Ramos (cell line): ENCODE measurements around the gene MAGI1.

ENCODE experiments used
- in situ Hi-C: fragments of 300-500 bp; cut with MboI; formaldehyde crosslinking; loops from one replicate; pipeline ENCODE4 v1.14.3; 2022; ENCODE audit warnings: low sequenced_read_pairs; ENCODE audit not compliant: unreplicated experiment

The MAGI1 gene

DNA sequence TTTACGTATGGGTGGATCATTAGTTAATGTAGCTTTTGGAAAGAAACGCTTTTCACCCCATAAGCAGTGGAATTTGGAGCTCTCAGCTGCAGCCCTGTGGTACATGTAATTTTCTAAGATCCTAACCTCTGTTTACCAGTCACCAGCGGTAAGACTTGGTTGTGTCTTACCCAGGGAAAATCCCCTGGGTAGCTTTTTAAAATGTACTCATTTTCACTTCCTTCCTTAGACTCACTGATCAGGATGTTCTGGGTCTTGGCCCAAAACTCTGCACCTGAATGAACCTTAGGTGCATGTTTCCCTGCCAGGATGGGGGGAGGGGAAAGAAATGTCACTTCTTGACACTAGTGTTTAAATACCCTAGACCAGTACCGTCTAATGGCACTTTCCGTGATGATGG is 605.2 kb downstream of the MAGI1 start:
- in situ Hi-C loops: no loop called here

DNA sequence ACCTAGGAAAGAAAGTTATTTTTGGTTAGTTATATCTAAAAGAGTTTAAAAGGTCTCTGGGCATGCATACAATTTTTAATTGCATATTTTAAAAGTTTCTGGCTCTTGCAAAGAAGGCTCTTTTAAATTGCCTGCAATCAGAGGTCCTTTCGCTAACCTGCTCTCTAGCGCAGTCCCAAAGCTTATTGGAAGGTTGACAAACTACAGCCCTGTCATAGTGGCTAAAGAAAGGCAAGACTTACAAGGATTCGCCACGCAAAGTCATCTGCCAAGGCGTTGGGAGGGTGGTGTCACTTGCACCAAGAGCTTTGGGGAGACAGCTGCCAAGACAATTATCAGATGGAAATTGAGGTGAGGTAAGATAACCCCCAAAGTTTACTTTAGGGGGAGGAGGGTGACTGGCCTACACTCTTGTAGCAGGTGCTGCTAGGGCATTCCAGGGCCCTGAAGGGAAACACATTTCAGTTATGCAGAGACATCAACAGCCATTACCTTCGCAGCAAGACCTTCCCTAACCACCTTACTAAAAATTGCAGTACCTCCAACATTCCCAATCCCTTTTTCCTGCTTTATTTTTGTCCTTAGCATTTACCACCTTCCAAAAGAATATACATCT is 606.2 kb downstream of the MAGI1 start:
- in situ Hi-C loops: no loop called here

DNA sequence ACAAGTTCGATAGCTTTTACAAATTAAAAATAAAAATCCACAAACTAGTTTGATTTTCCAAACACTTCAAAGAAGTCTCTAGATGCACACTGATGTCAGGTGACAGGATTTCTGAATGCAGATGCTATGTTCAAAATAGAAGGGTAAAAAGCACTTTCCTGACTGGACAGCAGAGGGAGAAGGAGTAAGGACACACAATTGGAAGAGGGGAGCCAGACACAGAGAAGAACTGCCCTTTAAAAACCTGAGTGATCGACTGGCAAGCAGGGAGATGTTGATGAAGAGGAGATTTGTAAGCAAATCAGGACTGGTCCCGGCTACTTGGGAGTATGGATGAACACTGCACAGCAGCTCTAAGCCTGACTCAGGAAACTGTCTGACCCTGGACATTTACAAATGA is 612.8 kb downstream of the MAGI1 start:
- in situ Hi-C loops: no loop called here

DNA sequence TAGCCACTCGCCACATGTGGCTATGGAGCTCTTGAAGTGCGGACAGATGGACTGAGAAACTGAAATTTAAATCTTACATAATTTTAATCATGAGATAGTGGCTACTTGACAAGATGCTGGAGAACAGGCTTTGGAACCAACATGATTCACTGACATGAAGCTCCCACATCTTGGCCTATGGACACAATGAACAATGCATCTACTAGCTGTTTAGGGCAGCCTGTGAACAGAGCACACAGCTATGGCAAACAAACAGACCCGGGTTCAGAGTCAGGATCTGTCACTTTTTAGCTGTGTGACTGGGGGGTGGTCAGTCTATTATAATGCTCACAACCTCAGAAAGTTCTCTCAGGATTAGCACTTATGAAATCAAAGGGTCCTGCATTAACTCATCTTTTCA is 616.6 kb downstream of the MAGI1 start:
- in situ Hi-C loops: no loop called here

DNA sequence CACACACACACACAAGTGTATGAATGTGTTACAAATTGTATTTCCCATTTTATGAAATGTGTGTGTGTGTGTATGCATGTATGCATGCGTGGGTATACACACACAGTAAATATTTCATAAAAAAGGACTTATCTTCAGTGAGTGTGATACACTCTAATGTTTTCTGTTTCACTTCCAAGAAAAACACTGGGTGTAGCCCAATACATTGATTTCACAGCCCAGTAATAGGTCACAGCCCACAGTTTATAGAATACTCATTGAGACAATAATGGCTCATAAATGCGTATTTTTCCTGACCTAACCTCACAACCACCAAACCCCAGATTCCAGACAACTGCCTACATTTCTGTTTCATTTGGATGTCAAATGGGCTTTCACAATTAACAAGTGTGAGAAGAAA is 619.5 kb downstream of the MAGI1 start:
- in situ Hi-C loops: no loop called here

DNA sequence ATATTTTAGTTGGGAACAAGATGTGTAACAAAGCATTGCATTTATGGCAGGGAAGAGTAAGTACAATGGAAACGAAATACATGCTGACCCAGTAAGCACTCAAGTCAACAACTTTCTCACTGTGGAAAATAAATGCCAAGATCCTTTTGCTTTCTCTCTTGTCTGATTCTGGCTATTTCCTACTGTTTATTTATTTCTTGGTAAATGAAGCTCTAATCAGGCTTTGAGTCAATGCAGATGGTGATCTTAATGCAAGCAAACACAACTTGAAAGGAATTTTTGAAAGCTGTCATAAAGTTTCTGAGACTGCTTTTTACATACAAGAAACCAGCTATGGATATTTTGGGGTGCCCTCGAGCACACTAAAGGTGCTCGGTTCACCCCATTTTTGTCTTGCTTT is 624.8 kb downstream of the MAGI1 start:
- in situ Hi-C loops: no loop called here

DNA sequence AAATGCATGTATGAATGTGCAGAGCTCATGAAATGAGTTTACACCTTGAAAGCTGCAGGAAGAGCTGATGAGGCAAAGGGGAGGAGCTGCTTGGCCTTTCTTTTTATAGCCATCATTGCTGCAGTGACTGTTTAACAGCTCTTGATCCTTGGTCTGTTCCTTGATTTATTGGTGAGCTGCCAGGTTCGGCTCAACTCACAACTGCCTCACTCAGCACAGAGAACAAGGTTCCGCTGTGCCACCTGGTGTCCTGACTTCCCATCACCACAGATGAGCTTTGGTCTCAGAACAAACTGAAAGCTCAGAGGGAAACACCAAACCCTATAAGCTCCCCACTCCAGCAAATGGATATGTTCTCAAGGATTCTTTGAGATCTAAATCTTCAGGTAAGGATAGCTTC is 626.1 kb downstream of the MAGI1 start:
- in situ Hi-C loops: no loop called here

DNA sequence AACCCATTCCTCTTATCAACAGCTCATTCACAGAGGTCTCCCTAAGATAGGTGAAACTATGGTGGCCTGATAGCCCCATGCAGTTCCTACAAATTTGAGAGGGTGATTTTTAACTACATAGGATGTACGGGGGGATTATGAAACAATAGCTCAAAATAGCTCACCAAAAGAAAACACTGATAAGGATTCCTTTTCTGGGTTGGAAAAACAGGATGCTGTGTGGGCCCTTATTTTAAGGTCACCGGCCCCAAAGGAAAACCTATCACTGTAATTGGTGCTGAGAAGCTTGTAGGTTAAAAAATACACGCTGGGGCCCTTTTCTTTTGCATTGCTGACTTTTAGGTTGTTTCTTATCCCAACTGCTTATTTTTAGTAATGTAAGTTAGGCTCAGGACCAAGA is 627.4 kb downstream of the MAGI1 start:
- in situ Hi-C loops: no loop called here

DNA sequence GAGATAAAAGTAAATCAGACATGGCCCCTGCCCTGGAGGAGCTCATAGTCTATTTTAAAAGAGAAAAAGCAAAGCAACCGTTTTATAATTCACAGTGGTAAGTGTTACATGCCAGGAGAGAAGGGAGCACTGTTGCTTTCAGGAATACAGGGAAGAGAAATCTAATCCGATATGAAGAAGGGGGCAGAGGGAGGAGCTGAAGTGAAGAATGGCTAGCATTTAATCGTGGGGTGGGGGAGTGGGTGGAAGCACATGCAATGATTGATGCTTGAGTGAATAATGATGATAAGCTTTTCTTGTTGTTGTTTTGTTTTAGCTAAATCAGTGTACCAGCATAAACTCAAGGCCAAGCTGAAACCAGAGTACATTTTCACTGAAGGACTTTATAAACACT is 629.5 kb downstream of the MAGI1 start:
- in situ Hi-C loops: no loop called here

DNA sequence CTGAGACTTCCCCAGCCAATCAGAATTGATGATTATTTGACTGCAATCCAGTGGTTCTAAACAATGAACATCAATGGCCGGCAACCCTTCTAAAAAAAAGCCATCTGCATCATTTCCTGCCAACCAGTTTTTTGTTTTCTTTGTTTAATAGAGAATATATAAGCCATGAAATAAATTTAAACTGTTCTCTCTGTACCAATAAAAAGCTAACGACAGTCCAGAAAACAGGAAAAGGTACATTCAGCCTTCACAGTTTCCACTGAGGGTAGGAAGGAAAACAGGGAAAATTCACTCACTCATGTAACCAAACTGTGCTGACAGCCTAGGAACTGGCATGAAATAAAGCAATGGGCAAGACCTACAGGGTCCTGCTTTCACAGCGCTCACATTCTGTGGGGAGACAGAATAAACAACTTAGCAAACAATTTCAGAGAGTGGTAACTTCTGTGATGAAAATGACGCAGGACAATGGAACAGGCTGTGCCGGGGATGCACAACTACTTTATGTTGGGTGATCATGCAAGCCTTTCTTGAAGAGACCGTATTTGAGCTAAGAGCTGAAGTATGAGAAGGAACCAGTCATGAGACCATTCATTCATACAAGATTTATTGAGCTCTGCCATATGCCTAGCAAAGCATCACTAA is 630.1 kb downstream of the MAGI1 start:
- in situ Hi-C loops: no loop called here

DNA sequence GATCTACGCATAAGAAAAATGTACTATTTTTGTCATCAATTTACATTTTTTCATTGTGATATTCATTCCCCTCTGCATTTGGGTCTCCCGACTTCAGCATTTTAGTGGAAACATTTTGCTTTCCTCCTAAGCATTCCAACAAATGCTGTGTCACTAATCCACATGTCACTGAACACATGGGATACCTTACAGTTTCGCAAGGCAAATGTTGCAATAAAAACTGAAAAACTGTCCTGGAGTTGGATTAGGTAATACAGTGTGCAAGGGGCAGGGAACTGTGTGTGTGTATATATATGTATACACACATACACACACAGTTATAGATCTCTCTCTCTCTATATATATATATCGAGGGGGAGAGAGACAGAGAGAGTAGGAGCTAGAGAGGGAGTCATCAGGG is 632.2 kb downstream of the MAGI1 start:
- in situ Hi-C loops: no loop called here

DNA sequence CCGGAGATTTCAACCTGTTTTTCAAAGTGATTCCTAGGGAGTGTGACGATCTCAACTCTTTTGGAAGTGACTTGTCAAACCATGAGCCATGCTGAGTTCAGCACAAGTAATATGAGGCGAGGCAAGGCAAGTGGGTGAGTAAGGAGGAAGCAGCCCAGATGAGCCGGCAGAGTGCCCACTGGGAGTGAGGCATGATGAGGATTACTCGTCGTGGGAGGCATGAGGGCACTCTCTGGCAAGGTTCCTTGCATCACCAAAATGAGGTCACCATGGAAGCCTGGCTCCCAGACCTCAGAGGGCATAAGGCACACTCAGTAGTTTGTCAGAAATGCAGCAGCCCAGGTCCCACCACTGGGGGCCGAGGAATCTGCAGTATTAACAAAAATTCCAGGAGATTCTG is 636.1 kb downstream of the MAGI1 start:
- in situ Hi-C loops: no loop called here

DNA sequence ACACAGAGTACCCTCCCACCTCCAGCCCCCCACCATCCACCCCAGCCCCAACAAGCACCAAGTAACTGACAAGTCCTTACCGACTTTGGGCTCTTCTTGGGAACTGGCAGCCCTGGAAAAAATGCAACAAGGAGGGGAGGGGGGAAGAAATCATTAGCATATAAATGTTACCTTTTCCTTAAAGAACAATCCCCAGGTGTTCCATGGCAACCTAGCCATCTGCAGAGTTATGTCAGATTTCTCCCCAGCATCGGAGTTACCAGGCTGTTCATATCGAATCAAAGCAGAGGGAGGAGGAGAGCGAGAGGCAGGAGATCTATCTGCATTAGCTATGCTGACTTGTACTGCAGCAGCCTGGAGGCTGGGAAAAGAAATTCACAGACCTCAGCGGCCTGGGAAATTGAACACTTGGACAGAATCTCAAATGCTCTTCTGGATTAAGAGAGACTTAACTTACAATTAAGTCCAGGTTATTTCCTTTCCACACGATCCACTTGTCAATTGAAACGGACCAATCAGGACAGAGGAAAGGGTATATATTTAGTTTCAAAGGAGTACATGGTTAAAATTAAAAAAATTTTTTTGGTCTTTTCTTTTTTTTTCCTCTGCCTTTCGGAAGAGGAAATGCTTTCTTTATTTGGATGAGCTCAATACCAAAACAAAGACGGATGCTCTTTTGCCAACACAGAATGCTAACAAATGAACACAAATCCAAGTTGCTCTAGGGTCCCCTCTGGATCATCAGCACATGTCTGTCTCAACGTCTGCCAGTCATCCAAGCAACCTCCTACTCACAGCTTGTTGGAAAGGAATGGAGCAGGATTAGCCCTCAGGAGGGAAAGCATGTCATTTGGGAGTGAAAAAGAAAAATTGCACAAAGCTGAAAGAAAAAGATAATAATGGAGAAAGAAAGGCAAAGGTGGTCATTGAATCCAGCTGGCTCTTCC is 637.1 kb downstream of the MAGI1 start:
- in situ Hi-C loops: no loop called here

DNA sequence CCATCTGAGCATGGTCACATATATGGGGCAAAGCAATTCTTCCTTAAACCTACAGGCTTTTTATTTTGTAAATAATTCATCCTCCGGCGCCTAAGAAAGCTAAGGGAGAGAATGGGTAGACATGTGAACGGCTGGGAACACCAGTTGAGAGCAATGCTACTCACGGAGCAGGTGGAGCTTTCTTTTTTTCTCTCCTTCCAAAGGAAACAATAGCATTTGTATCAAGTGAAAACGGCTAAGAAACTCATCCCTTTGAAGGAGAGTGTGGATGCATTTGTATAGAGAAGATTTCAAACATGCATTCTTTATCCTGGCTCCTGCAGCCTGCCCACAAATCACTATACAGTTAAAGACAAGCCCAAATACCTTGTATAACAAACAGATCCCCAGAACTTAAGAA is 637.8 kb downstream of the MAGI1 start:
- in situ Hi-C loops: no loop called here

DNA sequence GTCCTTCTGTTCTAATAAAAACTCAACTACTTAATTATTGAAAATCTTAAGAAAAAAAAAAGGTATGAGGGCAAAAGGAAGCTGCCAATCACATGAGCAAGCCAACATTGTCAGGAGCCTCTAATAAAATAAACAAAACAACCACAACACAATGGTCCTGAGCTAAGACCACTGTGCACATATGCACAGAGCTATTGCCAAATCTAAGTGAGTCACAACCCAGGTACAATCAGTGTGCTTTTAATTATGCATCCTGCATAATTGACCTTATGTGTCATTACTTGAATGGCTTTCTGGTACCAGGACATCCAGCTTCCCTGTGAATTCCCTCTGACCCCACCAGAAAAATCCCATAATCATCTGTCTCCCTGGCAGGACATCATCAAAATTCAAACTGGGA is 639.8 kb downstream of the MAGI1 start:
- in situ Hi-C loops: no loop called here

DNA sequence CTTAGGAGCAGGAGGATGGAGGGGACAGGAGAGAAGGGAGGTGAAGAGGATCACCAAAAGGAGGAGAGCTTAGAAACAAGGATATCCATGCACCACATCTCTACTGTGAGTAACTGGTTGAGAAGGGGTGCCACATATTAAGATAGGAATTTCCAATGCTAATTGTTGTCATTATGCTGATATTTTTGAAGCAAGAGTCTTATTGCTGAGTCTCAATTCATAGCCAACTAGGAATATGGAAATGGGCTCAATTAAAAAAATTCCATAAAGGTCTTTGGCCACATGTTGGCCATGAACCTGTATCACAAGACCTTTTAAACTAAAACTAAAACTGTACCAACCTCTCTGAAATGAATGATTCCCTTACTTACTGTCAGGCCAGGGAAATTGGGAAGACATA is 642.6 kb downstream of the MAGI1 start:
- in situ Hi-C loops: no loop called here

DNA sequence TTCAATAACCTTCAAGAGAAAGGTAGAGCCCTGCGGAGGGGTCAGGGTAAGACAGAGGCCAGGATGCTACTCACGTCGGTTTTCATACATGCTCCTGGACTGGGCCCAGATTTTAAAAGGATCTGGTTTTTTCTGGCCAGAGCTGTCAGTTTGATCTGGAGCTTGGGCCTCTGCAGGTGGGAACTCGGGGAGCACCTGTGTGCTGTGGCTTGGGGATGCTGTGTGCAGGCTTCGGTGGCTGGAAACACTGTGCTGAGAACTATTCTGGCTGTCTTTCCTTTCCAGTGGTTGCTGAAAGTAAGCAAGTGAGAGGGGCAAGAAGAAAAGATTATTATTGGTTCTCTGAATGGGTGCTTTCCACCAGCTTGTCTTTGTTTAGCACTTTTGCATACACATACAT is 647.6 kb downstream of the MAGI1 start:
- in situ Hi-C loops: no loop called here

DNA sequence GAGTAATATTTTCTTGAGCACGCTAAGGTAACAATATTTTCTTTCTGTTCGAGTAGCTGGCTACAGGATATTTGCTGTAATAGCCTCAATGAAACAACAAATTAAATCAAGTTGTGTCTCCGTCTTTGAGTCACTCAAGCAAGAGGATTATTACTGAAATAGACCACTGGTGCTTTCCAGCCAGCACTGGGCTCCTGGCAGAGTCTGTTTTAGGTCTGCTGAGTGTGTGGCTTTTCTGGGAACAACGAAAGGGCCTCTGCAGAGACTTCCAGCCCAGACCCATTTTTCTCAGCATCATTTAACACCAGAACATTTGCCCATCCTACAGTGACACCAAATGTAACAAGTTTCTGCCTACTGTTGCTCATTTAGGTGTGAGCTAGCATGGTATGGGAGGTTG is 652.9 kb downstream of the MAGI1 start:
- in situ Hi-C loops: no loop called here

DNA sequence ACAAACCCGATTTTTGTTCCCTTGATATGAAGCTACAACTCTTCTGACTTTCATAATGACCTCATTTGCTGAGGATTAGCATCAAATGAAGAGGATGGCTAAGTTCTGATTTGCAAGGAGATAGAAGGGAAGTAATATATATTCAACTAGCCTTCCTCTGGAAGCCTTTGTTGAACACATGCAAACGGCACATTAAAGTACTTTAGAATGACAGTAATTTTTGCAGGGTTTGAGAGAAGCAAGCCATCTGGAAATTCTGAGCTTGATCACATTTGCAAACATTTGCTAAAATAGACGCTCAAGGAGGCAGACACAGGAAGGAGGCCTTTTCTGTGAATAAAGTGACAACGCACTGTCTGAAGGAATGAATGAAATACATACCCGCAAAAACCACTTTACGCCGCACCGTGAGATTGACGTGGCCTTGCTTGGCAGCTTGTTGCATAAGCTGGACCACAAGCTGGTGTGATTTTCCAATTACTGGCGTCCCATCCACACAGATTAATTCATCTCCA is 657.2 kb downstream of the MAGI1 start:
- in situ Hi-C loops: no loop called here

DNA sequence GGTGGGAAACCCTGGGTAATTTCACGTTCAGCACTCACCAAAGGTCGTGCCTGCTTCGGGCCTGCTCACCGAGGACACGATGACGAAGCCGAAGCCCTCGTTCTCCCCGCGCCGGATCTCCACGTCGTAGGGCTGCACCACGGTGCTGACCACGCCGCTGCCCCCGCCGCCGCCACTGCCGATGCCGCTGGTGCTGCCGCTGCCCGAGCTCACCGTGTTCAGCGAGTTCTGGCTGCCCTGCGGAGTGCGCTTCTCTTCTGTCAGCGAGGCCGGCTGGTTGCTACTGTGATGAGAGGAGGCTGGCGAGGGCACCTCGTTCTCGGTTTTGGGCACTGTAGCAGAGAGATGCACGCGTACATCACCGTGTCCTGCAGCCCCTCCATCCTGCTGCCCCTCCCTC is 659.5 kb downstream of the MAGI1 start:
- in situ Hi-C loops: no loop called here

DNA sequence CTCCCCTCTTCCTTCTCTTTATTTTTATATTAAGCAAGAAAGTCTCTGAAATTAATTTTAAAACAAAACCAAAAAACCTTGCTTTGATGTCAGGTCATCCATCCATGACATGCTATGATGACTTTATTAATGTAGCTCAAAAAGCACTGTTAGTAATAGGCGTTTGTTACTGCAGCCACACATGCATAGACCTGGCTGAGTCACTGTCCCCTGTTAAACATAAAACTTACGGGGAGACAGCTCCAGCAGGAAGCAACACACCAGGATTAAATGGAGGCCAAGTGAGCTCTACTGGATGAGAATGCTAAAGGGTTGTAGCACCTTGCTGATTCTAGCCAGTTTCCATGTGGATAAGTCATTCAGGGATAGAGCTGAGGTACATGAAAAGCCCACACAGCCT is 661.1 kb downstream of the MAGI1 start:
- in situ Hi-C loops: no loop called here
